D721Med (cell line): ENCODE measurements around the gene OR4F17.
"Not testable (repeated sequence)": the region's sequence is repeated elsewhere in the genome, so short reads cannot be mapped to it uniquely, and the experiment has no call there.

Experiments
- DNase-seq: peaks from one replicate; pipeline ENCODE4 v3.0.0; 2011; ENCODE audit warnings: low spot score; ENCODE audit not compliant: insufficient read length
- FAIRE-seq: peaks from 2 replicates; lab custom pipeline; 2011; peaks lifted over from hg19 to GRCh38; lab: Jason Lieb, UNC

The OR4F17 gene

GRCh38 chr19:106804-107203, at the start of gene OR4F17:
Gene OR4F17, plus strand, starts transcription at chr19:107104. Its CDS starts 3,575 bp downstream, at chr19:110679.
- FAIRE-seq, result not testable (repeated sequence)

GRCh38 chr19:70793-71192, 36.1 kb upstream of the OR4F17 start:
- DNase-seq, FAIRE-seq: not testable (repeated sequence)

More at GRCh38 chr19:106804-107203, at the start of gene OR4F17:
- not testable (repeated sequence) for DNase-seq

- DNase-seq, FAIRE-seq: not testable (repeated sequence)
Observed at GRCh38 chr19:82864-83263, 24.0 kb upstream of the OR4F17 start.

DNA sequence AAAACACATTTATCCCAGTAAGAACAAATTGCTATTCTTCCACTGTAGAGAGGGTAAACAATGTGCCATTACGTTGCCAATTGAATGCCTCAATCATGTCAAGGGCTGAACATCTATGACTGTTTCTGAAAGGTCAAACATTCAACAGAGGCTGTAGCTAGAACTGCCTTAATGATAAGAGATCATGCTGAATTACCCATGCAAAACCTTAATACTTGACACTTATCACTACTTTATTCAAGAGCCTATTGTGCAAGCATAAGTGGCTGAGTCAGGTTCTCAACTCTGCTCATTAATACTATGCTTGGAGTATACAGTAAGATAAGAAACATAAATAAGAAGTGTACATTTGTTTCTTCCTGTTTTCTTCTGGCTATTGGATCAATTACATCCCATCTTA, 23.3 kb upstream of the OR4F17 start:
- not testable (repeated sequence) for DNase-seq, FAIRE-seq

- not testable (repeated sequence) for FAIRE-seq, DNase-seq
Observed at GRCh38 chr19:90678-91077, 16.2 kb upstream of the OR4F17 start.

DNA sequence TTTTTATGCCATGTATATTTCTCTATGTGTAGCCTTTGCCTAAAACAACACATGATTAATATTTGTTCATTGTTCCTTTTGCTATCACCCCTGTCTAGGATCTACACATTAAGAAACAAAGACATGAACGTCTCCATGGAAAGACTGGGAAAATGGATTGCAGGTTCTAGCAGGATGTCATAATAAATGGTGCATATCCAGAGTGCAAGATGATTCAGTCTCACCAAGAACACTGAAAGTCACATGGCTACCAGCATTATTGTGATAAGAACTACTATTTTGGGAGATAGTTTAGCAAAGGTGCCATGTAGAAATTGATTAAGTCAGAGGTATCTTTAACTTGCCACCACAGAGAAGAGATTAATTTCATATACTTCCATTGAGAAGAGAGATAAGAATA, 12.1 kb upstream of the OR4F17 start:
- DNase-seq, FAIRE-seq: not testable (repeated sequence)

DNA sequence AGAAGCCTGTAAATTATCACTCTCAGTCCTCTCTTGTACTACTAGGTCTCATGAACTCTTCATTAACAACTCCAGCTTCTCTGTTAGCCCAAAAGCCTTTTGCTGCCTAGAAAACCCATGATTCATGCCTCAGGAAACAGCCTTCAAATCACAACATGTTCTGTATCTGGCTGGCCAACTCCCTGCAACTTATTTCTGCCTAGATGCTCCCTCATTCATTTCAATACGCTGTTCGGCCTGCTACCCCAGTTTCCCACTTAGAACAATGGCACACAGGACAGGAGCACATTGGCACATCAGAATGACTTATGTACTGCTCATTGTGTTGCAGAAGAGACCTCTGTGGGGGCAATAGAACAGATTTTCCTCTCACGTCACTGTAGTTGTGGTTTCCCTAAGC, 9.3 kb upstream of the OR4F17 start:
- not testable (repeated sequence) for DNase-seq

GRCh38 chr19:120443-121140, 13.7 kb downstream of the OR4F17 start:
- not testable (repeated sequence) for DNase-seq, FAIRE-seq

More for the DNA sequence above, 9.3 kb upstream of the OR4F17 start:
- FAIRE-seq, result not testable (repeated sequence)
